Urinary bladder (tissue), 4 donors: ENCODE results near the gene MRPL20. TPM values are rescaled to one million over a fixed set of nuclear protein-coding genes. Genes with fewer than 3 reads are reported as not detected.
"Not testable (repeated sequence)": the region's sequence is repeated elsewhere in the genome, so short reads cannot be mapped to it uniquely, and the experiment has no call there.

Source experiments
- DNase-seq: peaks from one replicate; pipeline ENCODE4 v3.0.0-alpha.2; 2015; ENCODE audit errors: extremely low spot score
- H3K27ac ChIP-seq: one replicate; pipeline ENCODE4 v1.5.1; 2013; ENCODE audit warnings: low read depth, mild to moderate bottlenecking, moderate library complexity
- H3K36me3 ChIP-seq: one replicate; pipeline ENCODE4 v1.6.1; 2013; ENCODE audit warnings: mild to moderate bottlenecking, moderate library complexity; ENCODE audit not compliant: insufficient read depth
- H3K4me1 ChIP-seq: one replicate; pipeline ENCODE4 v1.6.1; 2013; ENCODE audit warnings: mild to moderate bottlenecking, moderate library complexity; ENCODE audit not compliant: insufficient read depth
- H3K4me3 ChIP-seq: one replicate; pipeline ENCODE4 v1.5.1; 2013; ENCODE audit warnings: low read depth, low read length
- WGBS: extraction: QIAGEN DNeasy Blood & Tissue Kit; methylation state at CpG from one replicate; pipeline ENCODE4 v1.1.7; 2013; 5-methylcytosine and 5-hydroxymethylcytosine counted together
- polyA plus RNA-seq: library from polyadenylated mRNA; stranded (reverse); fragments of 200-250 nt; gene quantifications from one replicate; pipeline ENCODE4 v1.2.3, GENCODE V29; 2013
- total RNA-seq: library from RNA; depleted of rRNA; stranded (reverse); fragments of >200 nt; gene quantifications from one replicate; pipeline ENCODE4 v1.2.3, GENCODE V29; 2014
- donor health status: healthy with polysubstance abuse.
- donor health status: healthy.

Gene MRPL20
- total RNA-seq (55.1 TPM), polyA plus RNA-seq (183 TPM)

DNA sequence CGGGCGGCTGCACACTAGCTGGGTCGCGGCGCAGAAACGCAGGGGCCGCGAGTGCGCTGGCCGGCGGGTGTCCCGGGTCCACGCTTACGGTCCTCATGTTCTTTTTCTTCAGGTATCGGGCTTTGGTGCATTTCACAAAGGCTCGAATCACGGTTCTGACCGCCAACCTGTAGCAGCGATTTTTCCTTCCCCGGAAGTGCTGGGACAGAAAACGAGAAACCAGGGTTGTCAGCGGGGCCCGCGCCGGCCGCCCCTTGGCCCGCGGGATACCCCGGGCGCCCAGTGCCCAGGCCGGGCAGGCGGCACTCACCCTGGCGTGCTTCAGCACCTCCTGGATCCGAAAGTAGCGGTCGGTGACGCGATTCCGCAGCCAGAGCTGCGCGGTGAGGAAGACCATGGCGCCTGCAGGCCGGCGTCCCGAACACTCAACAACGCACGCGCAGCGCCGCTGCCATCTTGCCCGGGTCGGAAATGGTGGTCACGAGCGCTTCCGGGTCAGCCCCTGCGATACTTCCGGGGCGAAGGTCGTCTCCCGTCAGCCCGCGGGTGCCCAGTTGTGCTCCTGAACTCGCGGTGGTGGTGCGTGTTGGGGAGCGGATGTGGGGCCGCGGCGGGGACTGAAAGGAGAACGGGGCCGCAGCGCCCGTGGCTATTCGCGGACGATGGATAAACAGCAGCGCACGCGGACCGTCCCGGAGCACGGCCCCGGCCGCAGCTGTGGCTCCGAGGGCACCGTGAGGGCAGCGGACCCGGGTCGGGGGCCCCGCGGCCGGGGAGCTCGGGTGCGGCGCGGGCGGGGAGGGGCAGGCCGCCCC lies at the start of gene MRPL20:
TSS of gene MRPL20 (minus strand) at position 473 of the 815 bp plus-strand sequence. CDS start at position 397, 76 bp downstream.
- DNase-seq, result peak; percentile 82
- Histone ChIP-seq H3K4me3 (peak within 1 kb of the TSS; percentile 97), H3K36me3 (peaks cover 1% of the 10 kb centered on the region), H3K27ac (peak within 1 kb of the TSS; percentile 81), H3K4me1 (peaks cover 2% of the 10 kb centered on the region)
- WGBS, result under 1% methylated on average over 98 of the region's 98 CpGs

DNA sequence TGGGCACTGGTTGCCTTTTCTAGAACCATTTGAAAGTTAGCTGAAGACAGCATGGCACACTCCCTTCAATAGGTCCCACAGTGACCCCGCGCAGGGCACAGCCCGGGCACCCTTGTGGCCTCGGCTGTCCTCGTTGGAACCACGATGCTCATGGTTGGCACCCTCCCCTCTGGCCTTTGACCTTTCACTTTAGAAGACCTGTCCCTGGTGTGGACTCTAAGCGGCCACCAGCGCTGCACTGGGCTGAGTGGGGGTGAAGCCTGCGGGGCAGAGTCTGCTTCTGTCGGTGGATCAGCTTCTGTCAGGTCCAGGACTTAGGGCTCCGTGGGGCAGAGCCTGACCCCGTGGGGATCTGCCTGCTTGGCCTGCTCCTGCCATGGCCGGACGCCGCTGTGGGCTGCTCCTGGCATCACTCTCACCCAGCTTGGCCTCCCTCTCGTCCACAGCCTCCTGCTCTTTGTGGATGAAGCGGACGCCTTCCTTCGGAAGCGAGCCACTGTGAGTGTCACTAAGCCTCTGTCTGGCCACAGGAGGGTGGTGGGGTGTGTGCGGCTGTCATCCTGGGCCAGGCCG lies 49.7 kb upstream of the MRPL20 start:
- not testable (repeated sequence) for H3K4me1 ChIP-seq, H3K36me3 ChIP-seq, DNase-seq, H3K4me3 ChIP-seq, H3K27ac ChIP-seq
- 82% methylated on average over 19 of the region's 22 CpGs for WGBS

DNA sequence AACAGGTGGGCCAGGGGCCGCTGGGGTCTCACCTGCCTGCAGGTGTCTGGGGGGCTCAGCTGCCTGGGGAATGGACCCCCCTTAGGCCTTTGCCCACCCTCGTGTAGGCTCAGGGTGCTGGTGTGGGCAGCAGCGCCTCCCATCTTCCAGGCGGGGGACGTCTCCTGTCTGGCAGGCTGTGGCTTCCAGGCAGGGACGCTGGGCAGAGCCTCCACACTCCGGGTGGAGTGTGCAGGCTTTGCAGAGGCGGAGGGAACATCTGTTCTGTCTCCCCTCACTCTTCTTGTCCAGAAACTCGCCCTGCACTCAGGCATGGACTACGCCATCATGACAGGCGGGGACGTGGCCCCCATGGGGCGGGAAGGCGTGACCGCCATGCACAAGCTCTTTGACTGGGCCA lies 48.8 kb upstream of the MRPL20 start:
- H3K27ac ChIP-seq, H3K4me3 ChIP-seq, H3K36me3 ChIP-seq, DNase-seq, H3K4me1 ChIP-seq: not testable (repeated sequence)
- 54% methylated on average over 4 of the region's 15 CpGs for WGBS

DNA sequence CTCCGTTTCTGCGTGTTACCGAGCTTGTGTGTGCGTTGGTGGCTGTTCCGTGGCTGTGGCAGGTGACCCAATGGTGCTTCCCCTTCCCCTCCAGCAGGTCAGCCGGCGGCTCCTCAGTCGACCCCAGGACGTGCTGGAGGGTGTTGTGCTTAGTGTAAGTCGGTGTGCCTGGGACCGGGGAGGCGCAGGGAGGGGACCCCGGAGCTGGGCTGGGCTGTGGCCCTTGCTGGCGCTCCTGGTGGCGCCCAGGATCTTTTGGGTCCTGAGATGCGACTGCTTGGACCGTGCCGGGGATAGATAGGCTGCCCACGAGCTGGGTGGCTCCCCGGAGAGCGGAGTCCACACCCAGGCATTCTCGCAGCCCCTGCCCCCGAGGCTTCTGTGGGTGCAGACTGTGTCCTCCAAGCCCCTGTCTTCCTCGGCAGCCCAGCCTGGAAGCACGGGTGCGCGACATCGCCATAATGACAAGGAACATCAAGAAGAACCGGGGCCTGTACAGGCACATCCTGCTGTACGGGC lies 48.3 kb upstream of the MRPL20 start:
- Histone ChIP-seq H3K4me1 (no peaks in the 10 kb centered on the region), H3K27ac (no peak overlapping the region), H3K36me3 (no peaks in the 10 kb centered on the region), H3K4me3 (no peak overlapping the region)
- WGBS, result 81% methylated on average over 30 of the region's 30 CpGs
- no peak for DNase-seq

DNA sequence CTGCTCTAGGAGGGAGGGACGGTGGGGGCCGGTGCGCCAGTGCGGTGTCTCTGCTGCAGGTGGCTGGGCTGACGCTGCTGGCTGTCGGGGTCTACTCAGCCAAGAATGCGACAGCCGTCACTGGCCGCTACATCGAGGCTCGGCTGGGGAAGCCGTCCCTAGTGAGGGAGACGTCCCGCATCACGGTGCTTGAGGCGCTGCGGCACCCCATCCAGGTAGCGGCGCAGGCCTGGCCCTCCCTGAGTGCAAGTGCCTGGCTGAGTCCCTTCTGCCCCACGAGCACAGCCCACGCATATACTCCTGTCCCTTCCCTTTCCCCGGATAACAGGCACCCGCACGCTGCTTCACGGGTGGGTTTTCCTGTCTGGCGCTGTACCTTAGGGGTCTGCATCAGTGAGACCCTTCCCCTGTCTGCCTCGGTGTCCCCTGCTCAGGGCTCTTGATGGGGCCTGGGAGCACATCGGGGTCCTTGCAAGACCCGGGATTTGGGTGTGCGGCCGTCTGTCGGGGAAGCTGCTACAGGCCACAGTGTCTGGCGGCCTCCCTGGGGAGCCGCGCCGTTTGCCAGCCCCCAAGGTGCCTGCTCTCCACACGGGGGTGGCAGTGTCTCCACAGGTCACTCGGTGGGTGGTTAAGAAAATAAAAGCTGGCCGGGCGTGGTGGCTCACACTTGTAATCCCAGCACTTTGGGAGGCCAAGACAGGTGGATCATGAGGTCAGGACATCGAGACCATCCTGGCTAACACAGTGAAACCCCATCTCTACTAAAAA lies 47.4 kb upstream of the MRPL20 start:
- not testable (repeated sequence) for H3K36me3 ChIP-seq, H3K4me1 ChIP-seq, H3K27ac ChIP-seq, DNase-seq, H3K4me3 ChIP-seq
- 81% methylated on average over 36 of the region's 41 CpGs for WGBS

DNA sequence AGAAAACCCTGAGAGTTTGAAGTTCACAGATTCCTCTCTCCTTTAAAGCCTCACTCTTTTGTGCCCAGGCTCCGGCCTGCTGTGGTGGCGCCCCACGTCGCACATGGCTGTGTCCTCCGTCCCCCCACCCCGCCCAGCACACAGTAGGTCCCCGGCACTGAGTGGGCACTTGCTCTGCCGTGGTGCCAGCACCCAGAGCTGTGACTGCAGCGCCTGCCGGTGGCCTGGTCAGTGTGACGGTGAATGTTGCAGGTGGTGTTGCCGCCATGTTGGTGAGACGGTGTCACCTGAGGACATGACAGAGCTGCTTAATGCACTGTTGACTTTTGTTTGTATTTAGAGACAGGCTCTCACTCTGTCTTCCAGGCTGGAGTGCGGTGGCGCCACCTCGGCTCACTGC lies 45.8 kb upstream of the MRPL20 start:
- no peaks in the 10 kb centered on the region for H3K36me3 ChIP-seq
- 91% methylated on average over 16 of the region's 16 CpGs for WGBS
- H3K4me3 ChIP-seq, result no peak overlapping the region
- DNase-seq, result no peak
- no peak overlapping the region for H3K27ac ChIP-seq
- no peaks in the 10 kb centered on the region for H3K4me1 ChIP-seq

DNA sequence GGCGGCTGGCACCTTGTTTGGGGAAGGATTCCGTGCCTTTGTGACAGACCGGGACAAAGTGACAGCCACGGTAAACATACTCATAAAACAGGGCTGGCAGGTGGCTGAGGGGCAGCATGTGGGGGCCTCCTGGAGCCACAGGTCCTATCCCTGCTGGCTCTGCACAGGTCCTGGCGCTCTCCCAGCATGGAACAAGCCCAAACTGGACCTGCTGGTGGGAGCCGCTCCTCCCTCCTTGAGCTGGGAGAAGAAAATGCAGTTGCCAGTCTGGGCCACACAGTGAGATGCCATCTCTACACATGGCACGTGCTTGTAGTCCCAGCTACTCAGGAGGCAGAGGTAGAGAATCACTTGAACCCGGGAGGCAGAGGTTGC lies 45.3 kb upstream of the MRPL20 start:
- not testable (repeated sequence) for DNase-seq, H3K27ac ChIP-seq, H3K4me3 ChIP-seq, H3K36me3 ChIP-seq, H3K4me1 ChIP-seq
- WGBS, result 74% methylated on average over 8 of the region's 8 CpGs

DNA sequence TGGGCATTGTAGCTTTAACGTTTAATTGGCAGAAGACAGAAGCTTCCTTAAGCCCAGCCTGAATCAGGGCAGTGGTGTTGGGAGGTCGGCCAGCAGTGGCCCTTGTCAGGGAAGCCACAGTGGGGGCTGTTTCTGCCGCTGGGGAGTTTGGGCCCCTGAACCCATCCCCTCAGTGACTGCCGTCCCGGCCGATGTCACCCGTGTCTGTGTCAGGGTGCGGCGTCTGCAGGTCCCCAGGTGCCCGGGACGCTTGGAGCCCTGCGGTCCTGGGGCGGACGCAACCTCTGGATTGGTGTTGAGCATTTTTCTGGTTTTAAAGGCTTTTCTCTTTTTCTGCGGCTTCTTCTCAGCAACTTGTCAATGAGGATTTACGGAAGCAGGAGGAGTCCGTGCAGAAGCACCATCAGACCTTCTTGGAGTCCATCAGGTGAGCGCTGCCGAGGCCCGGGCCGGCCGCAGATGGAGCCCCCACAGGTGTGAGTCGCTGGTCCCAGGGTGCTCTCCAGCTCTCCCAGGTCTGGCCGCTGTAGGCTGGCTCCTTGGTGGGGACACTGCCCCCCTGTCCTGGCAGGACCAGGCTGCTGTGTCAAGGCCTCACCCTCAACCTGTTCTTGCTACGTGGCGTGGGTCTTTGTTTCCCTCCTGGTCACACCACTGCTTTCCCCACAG lies 44.7 kb upstream of the MRPL20 start:
- WGBS, result 86% methylated on average over 26 of the region's 26 CpGs
- Histone ChIP-seq H3K4me1 (no peaks in the 10 kb centered on the region), H3K36me3 (no peaks in the 10 kb centered on the region), H3K4me3 (no peak overlapping the region), H3K27ac (no peak overlapping the region)
- DNase-seq, result no peak

DNA sequence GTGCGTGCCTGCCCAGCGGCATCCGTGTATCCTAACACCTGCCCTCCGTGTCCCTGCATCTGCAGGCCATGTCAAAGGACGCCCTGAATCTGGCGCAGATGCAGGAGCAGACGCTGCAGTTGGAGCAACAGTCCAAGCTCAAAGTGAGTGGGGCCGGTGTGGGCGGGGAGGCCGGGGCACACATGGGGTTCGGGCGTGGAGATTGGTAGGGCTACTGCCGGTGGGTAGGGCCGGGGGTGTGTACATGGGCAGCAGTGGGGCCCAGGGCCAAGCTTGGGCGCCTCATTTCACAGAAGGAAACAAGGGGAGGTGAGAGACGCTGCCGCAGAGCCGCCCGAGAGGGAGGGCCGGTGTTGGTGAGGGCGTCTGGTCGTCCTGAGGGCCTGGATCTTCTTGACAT lies 43.5 kb upstream of the MRPL20 start:
- 80% methylated on average over 22 of the region's 22 CpGs for WGBS

DNA sequence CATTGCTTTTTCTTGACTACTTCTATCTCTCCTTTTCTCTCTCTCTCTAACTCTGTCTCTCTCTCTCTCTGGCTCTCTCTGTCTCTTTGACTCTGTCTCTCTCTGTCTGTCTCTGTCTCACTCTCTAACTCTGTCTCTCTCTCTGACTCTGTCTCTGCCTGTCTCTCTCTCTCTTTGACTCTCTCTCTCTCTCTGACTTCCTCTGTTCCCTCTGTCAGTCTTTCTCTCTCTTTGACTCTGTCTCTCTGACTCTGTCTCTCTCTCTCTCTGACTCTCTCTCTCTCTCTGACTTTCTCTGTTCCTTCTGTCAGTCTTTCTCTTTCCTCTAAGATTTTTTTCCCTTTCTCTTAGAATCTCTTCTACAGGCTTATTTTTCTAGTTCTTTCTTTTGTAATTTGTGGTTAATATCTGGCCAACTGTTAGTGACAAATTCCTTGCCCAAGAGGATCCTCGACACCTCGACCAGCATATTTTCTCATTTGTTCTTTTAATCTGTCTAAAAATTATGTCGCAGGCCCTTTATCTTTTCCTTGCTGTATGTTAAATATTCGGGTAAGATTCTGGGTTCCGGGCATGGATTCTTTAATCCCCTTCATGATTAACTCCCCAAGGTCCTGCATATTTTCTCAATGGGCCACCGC lies 42.1 kb upstream of the MRPL20 start, which contains the start of gene ATAD3C:
TSS of gene ATAD3C (plus strand) at position 591 of the 641 bp plus-strand sequence. CDS start 995 bp downstream, outside the sequence.
- Histone ChIP-seq H3K36me3 (no peaks in the 10 kb centered on the region), H3K4me1 (no peaks in the 10 kb centered on the region), H3K27ac (no peak within 1 kb of the TSS), H3K4me3 (no peak within 1 kb of the TSS)
- WGBS, result 74% methylated on average over 6 of the region's 6 CpGs
- no peak for DNase-seq

More for the DNA sequence above, 43.5 kb upstream of the MRPL20 start:
- not testable (repeated sequence) for H3K4me3 ChIP-seq, DNase-seq, H3K4me1 ChIP-seq, H3K36me3 ChIP-seq, H3K27ac ChIP-seq

DNA sequence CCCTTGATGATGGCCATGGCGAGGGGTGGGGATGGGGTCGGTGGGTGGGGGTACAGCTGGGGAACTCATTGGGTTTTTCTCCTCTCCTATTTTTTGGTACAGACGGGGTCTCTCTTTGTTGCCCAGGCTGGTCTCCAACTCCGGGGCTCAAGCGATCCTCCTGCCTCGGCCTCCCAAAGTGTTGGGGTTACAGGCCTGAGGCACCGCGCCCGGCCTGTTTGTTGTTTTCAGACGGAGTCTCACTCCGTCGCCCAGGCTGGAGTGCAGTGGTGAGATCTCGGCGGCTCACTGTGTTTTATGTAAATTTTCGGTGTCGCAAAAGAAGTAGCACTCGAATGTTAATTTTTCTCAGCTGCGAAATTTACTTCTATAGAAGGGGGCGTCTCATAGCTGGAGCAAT lies 39.5 kb upstream of the MRPL20 start:
- not testable (repeated sequence) for H3K4me1 ChIP-seq, H3K27ac ChIP-seq, DNase-seq, H3K36me3 ChIP-seq, H3K4me3 ChIP-seq
- 91% methylated on average over 19 of the region's 19 CpGs for WGBS

DNA sequence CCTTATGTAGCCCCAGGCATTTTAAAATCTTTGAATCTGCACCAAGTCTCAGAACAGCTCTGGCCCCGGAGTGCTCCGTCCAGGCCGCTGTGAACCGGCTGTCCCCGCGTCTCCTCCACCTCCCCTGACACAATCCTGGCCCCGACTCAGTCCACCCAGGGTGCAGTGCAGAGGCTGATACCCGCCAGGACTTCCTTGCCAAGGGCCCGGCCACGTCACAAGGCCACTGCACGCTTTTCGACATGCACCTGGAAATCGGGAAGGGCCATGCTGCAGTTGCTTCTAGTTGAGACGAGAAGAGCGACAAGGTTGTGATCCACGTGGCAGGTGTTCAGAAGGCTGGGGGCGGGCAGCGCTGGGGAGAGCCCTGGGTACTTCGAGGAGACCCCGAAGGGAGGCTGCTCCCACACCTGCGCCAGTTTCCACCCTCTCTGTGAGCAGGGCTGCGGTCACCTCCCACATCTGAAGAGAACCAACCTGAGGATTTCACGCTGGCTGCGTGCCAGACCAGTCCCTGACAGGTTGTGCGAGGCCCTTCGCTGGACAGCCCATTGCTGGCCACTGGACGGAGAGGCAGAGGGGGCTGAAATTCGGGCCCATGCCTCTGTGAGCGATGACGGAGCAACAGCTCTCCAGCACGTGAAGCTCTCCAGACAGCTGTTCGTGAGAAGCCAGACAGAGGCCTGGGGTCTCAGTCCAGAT lies 35.1 kb upstream of the MRPL20 start:
- WGBS, result 71% methylated on average over 32 of the region's 32 CpGs
- H3K4me1 ChIP-seq, result no peaks in the 10 kb centered on the region
- no peak for DNase-seq

More for the DNA sequence above, 35.1 kb upstream of the MRPL20 start:
- H3K36me3 ChIP-seq, result no peaks in the 10 kb centered on the region
- no peak overlapping the region for H3K27ac ChIP-seq
- no peak overlapping the region for H3K4me3 ChIP-seq
